NT2/D1 (cell line): ENCODE data around the gene TRAPPC3.

Experiments used
- YY1 ChIP-seq: IDR thresholded peaks from 2 replicates; pipeline ENCODE4 v1.6.1; 2011; ENCODE audit not compliant: insufficient read length, insufficient read depth
- ZNF274 ChIP-seq: IDR thresholded peaks from 2 replicates; pipeline ENCODE4 v1.6.1; 2011; ENCODE audit warnings: mild to moderate bottlenecking, low read depth, low read length

DNA sequence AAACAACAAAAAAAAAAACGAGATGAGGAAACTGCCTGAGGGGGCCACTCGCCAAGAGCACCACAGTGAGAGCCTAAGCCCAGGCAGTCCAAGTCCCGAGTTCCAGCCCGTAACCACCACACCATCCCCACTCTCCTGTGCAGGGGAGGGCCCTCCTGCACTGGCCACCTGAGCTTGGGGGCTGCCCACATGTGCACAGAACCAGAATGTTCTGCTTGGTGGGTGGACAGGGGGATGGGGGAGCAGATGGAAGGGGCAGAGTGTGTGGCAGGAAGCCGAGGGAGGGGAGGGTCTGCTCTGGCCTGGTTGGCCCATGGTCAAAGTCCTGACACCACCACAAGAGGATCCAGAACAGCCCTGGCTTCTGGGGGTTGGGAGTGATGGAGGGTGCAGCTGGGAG lies 43.0 kb downstream of the TRAPPC3 start:
- TF ChIP-seq ZNF274 (no peak), YY1 (no peak)
